Adrenal gland (tissue), 5 donors: ENCODE data around the gene PRR16.

ENCODE experiments used
- CTCF ChIP-seq, 6 experiments: fragments of 450-650 bp in 4 of 6; fragments of 200-600 bp in 2 of 6; sonication (generic) in 1 of 6; IDR thresholded peaks; 1 replicate in 5 of 6; 2 replicates in 1 of 6; pipeline versions ENCODE4 v1.5.1 to v1.8.0; 2016 to 2021; ENCODE audit warnings: antibody characterized with exemption in 6 of 6, mild to moderate bottlenecking in 2 of 6, moderate library complexity in 1 of 6
- POLR2A ChIP-seq, 2 donors: fragments of 450-650 bp; IDR thresholded peaks; one replicate each; pipeline ENCODE4 v1.6.1; 2017; ENCODE audit warnings: antibody characterized with exemption in 2 of 2, mild to moderate bottlenecking in 2 of 2, moderate library complexity in 1 of 2
- donor health status: DM: no; HTN: no; CAD: no.

GRCh38 chr5:120452471-120452870 is 11.6 kb upstream of the PRR16 start:
- TF ChIP-seq CTCF (IDR thresholded peaks at IDR 0.05) (no peak), POLR2A (IDR thresholded peaks at IDR 0.05) (no peak)
